ENCODE data around the gene ZFP91. TPM values are rescaled to one million over a fixed set of nuclear protein-coding genes. Genes with fewer than 3 reads are reported as not detected.

The ZFP91 gene
- total RNA-seq, 1 experiment from 2014 or later: 86.2 TPM

- Mint-ChIP-seq H3K27ac (ENCODE audit: low read depth, unreplicated experiment) (no peak overlapping the region), H3K36me3 (ENCODE audit: insufficient read depth, unreplicated experiment) (peaks cover 33% of the 10 kb centered on the region), H3K27me3 (ENCODE audit: insufficient read depth, unreplicated experiment) (no peaks in the 10 kb centered on the region), H3K4me3 (ENCODE audit: unreplicated experiment) (no peak overlapping the region), H3K9me3 (ENCODE audit: unreplicated experiment) (no peaks in the 10 kb centered on the region), H3K4me1 (ENCODE audit: insufficient read depth, unreplicated experiment) (no peaks in the 10 kb centered on the region)
- intact Hi-C loops (cut with micrococcal nuclease): no loop called here
- DNase-seq (ENCODE audit: unreplicated experiment): no peak
- TF ChIP-seq, protein P1, sequence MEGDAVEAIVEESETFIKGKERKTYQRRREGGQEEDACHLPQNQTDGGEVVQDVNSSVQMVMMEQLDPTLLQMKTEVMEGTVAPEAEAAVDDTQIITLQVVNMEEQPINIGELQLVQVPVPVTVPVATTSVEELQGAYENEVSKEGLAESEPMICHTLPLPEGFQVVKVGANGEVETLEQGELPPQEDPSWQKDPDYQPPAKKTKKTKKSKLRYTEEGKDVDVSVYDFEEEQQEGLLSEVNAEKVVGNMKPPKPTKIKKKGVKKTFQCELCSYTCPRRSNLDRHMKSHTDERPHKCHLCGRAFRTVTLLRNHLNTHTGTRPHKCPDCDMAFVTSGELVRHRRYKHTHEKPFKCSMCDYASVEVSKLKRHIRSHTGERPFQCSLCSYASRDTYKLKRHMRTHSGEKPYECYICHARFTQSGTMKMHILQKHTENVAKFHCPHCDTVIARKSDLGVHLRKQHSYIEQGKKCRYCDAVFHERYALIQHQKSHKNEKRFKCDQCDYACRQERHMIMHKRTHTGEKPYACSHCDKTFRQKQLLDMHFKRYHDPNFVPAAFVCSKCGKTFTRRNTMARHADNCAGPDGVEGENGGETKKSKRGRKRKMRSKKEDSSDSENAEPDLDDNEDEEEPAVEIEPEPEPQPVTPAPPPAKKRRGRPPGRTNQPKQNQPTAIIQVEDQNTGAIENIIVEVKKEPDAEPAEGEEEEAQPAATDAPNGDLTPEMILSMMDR (IDR thresholded peaks at IDR 0.05; ENCODE audit: unreplicated experiment): no peak
- no TSS peak for BruUV-seq (replicated peaks)
- POLR2A ChIA-PET: no interaction called here
- CTCF ChIA-PET: interaction anchor here (0.7 to 1.2 kb wide), 4 partner anchors 20 to 1220 kb away, joined by 3 to 6 read pairs (median 4); no protein-coding TSS in a partner anchor
Observed at GRCh38 chr11:58546841-58547240, 32.0 kb upstream of the ZFP91 start.

DNA sequence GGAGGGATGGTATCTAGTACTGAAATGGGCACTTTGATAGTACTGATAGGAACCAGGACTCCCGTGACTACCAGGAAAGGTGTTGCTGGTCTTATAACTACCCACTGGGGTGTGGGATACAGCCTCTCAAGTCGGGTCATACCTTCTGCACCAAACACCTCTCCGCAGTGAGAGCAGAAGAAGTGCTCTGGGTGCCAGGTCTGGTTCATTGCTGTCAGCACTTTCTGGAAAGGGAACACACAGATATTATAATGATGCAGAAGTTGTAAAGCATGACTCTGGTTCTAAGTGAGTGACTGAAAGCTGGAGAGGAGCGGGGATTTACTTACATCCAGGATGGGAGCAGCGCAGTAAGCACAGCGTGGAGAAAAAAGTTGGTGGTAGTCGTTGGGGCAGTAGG is 29.2 kb upstream of the ZFP91 start:
- H3K27ac Mint-ChIP-seq (ENCODE audit: low read depth, unreplicated experiment): no peak overlapping the region
- TF ChIP-seq, protein P1 (IDR thresholded peaks at IDR 0.05; ENCODE audit: unreplicated experiment): no peak
- no peak overlapping the region for H3K4me3 Mint-ChIP-seq (ENCODE audit: unreplicated experiment)
- intact Hi-C loops (cut with micrococcal nuclease): no loop called here
- no TSS peak for BruUV-seq (replicated peaks)
- no peaks in the 10 kb centered on the region for H3K4me1 Mint-ChIP-seq (ENCODE audit: insufficient read depth, unreplicated experiment)
- no peak for DNase-seq (ENCODE audit: unreplicated experiment)
- no peaks in the 10 kb centered on the region for H3K27me3 Mint-ChIP-seq (ENCODE audit: insufficient read depth, unreplicated experiment)
- CTCF ChIA-PET: no interaction called here
- POLR2A ChIA-PET: interaction anchor here (1.3 kb wide), 1 partner anchor 20 kb away, joined by 3 read pairs; no protein-coding TSS in a partner anchor
- H3K9me3 Mint-ChIP-seq (ENCODE audit: unreplicated experiment): no peaks in the 10 kb centered on the region
- peaks cover 56% of the 10 kb centered on the region for H3K36me3 Mint-ChIP-seq (ENCODE audit: insufficient read depth, unreplicated experiment)

- Mint-ChIP-seq H3K27ac (ENCODE audit: low read depth, unreplicated experiment) (peak overlapping the region; percentile 33), H3K9me3 (ENCODE audit: unreplicated experiment) (no peaks in the 10 kb centered on the region), H3K36me3 (ENCODE audit: insufficient read depth, unreplicated experiment) (peaks cover 12% of the 10 kb centered on the region), H3K4me1 (ENCODE audit: insufficient read depth, unreplicated experiment) (peaks cover 5% of the 10 kb centered on the region), H3K27me3 (ENCODE audit: insufficient read depth, unreplicated experiment) (no peaks in the 10 kb centered on the region), H3K4me3 (ENCODE audit: unreplicated experiment) (no peak overlapping the region)
- CTCF ChIA-PET: interaction anchor here (1.2 kb wide), 1 partner anchor 68 kb away, joined by 4 read pairs; no protein-coding TSS in a partner anchor
- intact Hi-C loops (cut with micrococcal nuclease): no loop called here
- BruUV-seq (replicated peaks): no TSS peak
- TF ChIP-seq, protein P1 (IDR thresholded peaks at IDR 0.05; ENCODE audit: unreplicated experiment): no peak
- no peak for DNase-seq (ENCODE audit: unreplicated experiment)
- POLR2A ChIA-PET: interaction anchor here (1.0 kb wide), 1 partner anchor 12 kb away, joined by 3 read pairs; no protein-coding TSS in a partner anchor
Observed at GRCh38 chr11:58560842-58561241, 18.0 kb upstream of the ZFP91 start.

DNA sequence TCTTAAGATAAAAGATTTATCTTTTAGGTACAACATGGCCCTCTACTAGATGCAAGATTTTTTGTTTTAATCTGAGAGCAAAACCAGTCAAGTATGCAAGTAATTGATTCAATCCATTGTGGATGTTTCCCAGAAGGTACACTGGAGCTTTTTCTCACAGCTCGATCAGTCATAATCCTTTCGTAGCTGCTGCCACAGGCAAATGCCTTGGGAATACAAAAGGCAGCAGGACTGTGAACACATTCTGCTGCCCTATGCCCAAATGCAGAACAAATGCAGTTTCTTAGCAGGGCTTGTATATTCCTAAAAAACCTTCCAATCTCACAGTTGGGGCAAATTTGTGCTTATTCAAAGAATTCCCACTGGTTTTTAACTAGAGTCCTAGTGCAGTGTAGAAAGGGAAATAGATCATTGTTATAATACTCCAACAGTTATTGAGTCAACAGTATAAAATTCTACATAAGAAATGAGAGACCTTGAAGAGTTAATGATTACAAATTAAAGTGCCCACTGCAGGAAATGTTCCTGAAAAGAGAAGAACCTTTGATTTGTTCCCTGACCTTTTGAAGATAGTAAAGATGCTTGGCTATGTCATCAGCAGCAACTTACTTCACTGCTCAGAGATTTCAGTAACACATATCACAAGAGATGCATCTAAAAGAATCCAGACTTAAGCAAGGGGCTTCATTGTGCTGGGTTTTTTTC is 17.3 kb upstream of the ZFP91 start:
- Mint-ChIP-seq H3K27ac (ENCODE audit: low read depth, unreplicated experiment) (peak overlapping the region; percentile 33), H3K36me3 (ENCODE audit: insufficient read depth, unreplicated experiment) (peaks cover 12% of the 10 kb centered on the region), H3K27me3 (ENCODE audit: insufficient read depth, unreplicated experiment) (no peaks in the 10 kb centered on the region), H3K9me3 (ENCODE audit: unreplicated experiment) (no peaks in the 10 kb centered on the region), H3K4me3 (ENCODE audit: unreplicated experiment) (no peak overlapping the region), H3K4me1 (ENCODE audit: insufficient read depth, unreplicated experiment) (peaks cover 5% of the 10 kb centered on the region)
- ChIA-PET CTCF (interaction anchor here (1.2 kb wide), 2 partner anchors 49 to 68 kb away, joined by 3 to 4 read pairs; no protein-coding TSS in a partner anchor), POLR2A (no interaction called here)
- intact Hi-C loops (cut with micrococcal nuclease): no loop called here
- TF ChIP-seq, protein P1 (IDR thresholded peaks at IDR 0.05; ENCODE audit: unreplicated experiment): no peak
- no peak for DNase-seq (ENCODE audit: unreplicated experiment)
- no TSS peak for BruUV-seq (replicated peaks)
